ENCODE data around the gene RNF25.
"Not testable (repeated sequence)": the region's sequence is repeated elsewhere in the genome, so short reads cannot be mapped to it uniquely, and the experiment has no call there.

RNF25 gene

DNA sequence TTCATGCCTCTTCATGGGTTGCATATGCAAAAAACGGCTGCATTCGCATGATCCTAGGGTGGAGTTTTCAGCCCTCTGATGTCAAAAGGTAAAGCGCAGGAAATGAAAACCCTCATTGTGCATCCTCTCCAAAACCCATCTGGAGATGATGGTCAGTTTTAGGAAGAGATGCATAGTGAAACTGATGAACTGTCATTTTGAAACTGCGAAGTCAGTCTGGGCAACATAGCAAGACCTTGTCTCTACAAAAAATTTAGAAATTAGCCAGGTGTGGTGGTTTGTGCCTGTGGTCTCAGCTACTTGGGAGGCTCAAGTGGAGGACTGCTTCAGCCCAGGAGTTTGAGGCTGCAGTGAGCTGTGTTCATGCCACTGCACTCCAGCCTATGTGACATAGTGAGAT is 36.3 kb upstream of the RNF25 start:
- Mint-ChIP-seq H3K36me3 (ENCODE audit: low read depth) (peaks cover 2% of the 10 kb centered on the region), H3K9me3 (no peaks in the 10 kb centered on the region), H3K4me3 (no peak overlapping the region), H3K27me3 (ENCODE audit: low read depth) (peaks cover 8% of the 10 kb centered on the region), H3K4me1 (ENCODE audit: low read depth) (peaks cover 14% of the 10 kb centered on the region), H3K27ac (no peak overlapping the region)
- DNase-seq (ENCODE audit: low spot score) = no peak

DNA sequence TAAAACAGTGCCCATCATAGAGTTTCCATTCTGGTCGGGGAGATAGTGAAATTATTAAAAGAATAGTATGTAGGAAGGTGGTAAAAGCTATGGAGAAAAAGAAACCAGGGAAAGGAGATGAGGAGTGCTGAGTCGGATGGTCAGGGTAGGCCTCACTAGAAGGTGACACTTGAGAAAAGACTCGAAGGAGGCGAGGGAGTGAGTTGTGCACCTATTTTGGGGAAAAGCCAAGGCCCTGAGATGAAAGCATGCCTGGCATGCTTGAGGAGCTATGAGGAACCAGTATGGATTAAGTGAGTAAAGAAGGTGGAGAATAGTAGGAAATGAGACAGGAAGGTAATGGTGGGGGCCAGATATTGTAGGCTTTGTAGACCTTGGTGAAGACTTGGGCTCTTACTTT is 31.5 kb upstream of the RNF25 start:
- Mint-ChIP-seq H3K36me3 (ENCODE audit: low read depth) (no peaks in the 10 kb centered on the region), H3K4me3 (no peak overlapping the region), H3K9me3 (no peaks in the 10 kb centered on the region), H3K27me3 (ENCODE audit: low read depth) (peaks cover 8% of the 10 kb centered on the region), H3K27ac (no peak overlapping the region), H3K4me1 (ENCODE audit: low read depth) (peaks cover 6% of the 10 kb centered on the region)
- DNase-seq (ENCODE audit: low spot score) = no peak

DNA sequence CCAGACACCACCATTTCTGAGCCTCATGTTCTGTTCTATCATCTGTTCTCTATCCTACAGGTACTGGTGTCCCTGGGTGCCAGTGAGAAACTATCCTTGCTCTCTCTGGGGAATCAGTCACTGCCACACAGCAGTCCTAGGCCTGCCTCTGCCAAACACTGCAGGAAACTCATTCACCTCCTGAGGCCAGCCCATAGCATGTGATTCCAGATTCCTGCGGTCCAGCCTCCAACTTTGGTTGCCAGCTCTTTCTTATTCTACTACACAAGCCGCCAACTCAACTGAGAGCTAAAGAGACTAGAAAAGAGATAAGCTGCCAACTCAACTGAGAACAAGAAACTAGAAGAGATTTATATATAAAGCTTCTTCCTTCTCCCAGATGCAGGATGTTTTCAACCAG is 30.0 kb upstream of the RNF25 start:
- Mint-ChIP-seq H3K4me1 (ENCODE audit: low read depth) (no peaks in the 10 kb centered on the region), H3K27ac (no peak overlapping the region), H3K9me3 (no peaks in the 10 kb centered on the region), H3K27me3 (ENCODE audit: low read depth) (peaks cover 7% of the 10 kb centered on the region), H3K36me3 (ENCODE audit: low read depth) (no peaks in the 10 kb centered on the region), H3K4me3 (no peak overlapping the region)
- DNase-seq (ENCODE audit: low spot score) = no peak

DNA sequence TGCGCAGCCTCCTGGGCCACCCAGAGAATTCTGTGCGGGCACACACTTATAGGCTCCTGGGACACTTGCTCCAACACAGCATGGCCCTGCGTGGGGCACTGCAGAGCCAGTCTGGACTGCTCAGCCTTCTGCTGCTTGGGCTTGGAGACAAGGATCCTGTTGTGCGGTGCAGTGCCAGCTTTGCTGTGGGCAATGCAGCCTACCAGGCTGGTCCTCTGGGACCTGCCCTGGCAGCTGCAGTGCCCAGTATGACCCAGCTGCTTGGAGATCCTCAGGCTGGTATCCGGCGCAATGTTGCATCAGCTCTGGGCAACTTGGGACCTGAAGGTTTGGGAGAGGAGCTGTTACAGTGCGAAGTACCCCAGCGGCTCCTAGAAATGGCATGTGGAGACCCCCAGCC is 27.1 kb upstream of the RNF25 start:
- Mint-ChIP-seq H3K27me3 (ENCODE audit: low read depth) (no peaks in the 10 kb centered on the region), H3K9me3 (no peaks in the 10 kb centered on the region), H3K36me3 (ENCODE audit: low read depth) (no peaks in the 10 kb centered on the region), H3K27ac (no peak overlapping the region), H3K4me1 (ENCODE audit: low read depth) (no peaks in the 10 kb centered on the region), H3K4me3 (no peak overlapping the region)
- DNase-seq (ENCODE audit: low spot score) = no peak

DNA sequence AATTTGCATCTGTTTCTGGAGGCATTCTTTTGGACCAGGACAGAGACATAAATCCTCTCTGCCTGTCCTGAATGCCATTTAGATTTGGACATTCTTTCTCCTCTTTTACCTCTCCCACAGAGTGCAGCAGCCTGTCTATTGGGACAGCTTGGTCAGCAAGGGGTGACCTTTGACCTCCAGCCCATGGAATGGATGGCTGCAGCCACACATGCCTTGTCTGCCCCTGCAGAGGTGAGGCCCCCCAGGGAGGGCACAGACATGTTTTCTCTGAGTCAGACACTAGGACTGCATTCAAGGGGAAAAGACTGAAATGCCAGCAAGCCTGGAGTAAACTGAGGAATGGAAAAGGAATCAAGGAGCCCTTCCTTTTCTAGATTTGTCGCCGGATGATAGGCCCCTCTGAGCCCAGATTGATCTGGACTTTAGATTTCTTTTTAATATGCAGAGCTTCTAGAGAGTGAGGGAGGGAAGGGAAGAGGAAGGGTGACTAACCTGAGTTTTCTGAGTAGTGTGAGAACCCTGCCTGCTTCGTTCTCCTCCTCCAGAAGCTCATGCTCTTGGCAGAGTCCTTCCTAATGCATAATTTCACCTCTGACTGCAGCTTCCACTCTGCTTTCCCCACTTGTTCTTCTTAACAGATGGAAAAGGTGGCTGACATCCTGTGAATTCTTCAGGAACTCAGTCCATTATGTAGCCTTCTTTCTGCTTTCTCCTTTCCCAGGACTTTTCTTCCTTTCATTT is 22.8 kb upstream of the RNF25 start:
- no peak for DNase-seq (ENCODE audit: low spot score)
- no peak overlapping the region for H3K27ac Mint-ChIP-seq
- H3K36me3 Mint-ChIP-seq (ENCODE audit: low read depth) = no peaks in the 10 kb centered on the region

DNA sequence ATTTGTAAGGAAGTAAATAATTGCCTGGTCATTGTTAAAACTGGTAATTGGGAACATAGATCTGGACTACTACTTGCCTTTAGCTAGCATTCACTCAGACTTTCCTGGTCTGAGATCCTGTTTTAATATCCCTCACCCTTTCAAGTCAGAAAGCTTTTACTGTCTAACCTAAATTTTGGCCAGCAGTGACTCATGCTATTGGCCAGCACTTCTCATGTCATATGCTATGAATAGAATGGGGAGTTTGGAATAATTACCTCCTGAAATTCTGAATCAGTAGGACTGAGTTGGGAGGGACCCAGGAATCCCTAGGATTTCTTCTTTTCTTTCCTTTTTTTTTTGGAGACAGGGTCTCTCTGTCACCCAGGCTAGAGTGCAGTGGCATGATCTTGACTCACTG is 19.4 kb upstream of the RNF25 start:
- no peaks in the 10 kb centered on the region for H3K36me3 Mint-ChIP-seq (ENCODE audit: low read depth)

More for the DNA sequence above, 22.8 kb upstream of the RNF25 start:
- Mint-ChIP-seq H3K27me3 (ENCODE audit: low read depth) (no peaks in the 10 kb centered on the region), H3K4me3 (no peak overlapping the region), H3K4me1 (ENCODE audit: low read depth) (no peaks in the 10 kb centered on the region), H3K9me3 (no peaks in the 10 kb centered on the region)

DNA sequence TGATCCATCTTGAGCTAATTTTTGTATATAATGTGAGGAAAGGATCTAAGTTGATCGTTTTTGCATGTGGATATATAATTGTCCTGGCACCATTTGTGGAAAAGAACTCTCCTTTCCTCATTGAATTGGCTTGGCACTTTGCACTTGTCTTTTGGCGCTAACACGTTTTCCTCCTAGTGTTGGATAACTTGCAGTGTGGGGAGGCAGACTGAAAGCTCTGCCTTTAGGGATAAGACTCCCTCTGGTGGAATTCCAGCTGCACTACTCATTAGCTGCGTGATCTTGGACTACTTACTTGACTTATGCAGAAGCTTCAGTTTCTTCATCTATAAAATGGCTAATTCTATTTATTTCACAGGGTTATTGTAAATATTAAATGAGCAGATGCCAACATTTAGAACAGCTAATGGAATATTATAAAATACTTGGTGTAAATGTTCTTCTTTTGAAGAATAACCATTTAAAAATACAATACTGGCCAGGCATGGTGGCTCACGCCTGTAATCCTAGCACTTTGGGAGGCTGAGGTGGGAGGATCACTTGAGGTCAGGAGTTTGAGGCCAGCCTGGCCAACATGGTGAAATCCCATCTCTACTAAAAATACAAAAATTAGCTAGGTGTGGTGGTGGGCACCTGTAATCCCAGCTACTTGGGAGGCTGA is 15.7 kb upstream of the RNF25 start:
- H3K27ac Mint-ChIP-seq; H3K27me3 Mint-ChIP-seq (ENCODE audit: low read depth); H3K4me1 Mint-ChIP-seq (ENCODE audit: low read depth); H3K9me3 Mint-ChIP-seq; H3K4me3 Mint-ChIP-seq; H3K36me3 Mint-ChIP-seq (ENCODE audit: low read depth): not testable (repeated sequence)
- DNase-seq (ENCODE audit: low spot score) = peak; percentile 10

More for the DNA sequence above, 19.4 kb upstream of the RNF25 start:
- Mint-ChIP-seq H3K4me1 (ENCODE audit: low read depth) (peaks cover 3% of the 10 kb centered on the region), H3K27me3 (ENCODE audit: low read depth) (no peaks in the 10 kb centered on the region), H3K4me3 (no peak overlapping the region), H3K9me3 (no peaks in the 10 kb centered on the region), H3K27ac (no peak overlapping the region)
- DNase-seq (ENCODE audit: low spot score) = no peak

DNA sequence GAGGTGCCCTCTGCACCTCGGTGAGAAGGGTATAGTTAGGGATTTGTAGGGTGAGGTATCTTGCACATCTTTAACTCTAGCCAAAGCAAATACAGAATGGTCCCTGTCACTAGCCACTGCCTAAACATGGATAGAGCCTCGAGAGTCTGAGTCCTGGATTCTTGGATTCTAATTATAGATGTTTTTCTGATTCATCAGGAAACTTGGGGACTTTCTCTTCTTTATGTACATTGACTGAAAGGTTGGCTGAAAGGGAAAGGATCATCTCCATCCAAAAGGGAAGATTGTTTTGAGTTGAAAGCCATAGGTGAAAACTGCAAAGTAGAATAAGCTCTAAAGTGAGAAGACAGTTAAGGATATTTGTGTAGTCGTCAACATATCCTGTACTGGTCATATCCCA is 8.3 kb upstream of the RNF25 start:
- no peaks in the 10 kb centered on the region for H3K9me3 Mint-ChIP-seq
- no peak for DNase-seq (ENCODE audit: low spot score)
- no peaks in the 10 kb centered on the region for H3K36me3 Mint-ChIP-seq (ENCODE audit: low read depth)
- H3K27me3 Mint-ChIP-seq (ENCODE audit: low read depth) = no peaks in the 10 kb centered on the region
- H3K27ac Mint-ChIP-seq = no peak overlapping the region
- no peak overlapping the region for H3K4me3 Mint-ChIP-seq
- no peaks in the 10 kb centered on the region for H3K4me1 Mint-ChIP-seq (ENCODE audit: low read depth)

DNA sequence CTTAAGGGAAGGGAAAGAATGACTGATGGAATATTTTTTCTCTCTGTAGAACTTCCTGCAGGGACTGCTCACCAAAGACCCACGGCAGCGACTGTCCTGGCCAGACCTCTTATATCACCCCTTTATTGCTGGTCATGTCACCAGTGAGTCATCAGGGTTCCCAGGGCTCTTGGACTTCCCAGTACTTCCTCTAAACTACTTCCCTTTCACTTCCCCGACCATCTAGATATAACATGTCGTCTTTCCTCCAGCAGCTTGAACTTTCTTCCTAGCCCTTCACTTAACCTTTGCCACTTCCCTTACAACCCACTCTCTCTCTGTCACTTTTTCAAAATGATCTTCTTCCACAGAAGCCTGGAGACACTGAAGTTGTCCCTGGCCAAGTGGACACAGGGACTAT is 7.3 kb upstream of the RNF25 start:
- Mint-ChIP-seq H3K4me3 (no peak overlapping the region), H3K4me1 (ENCODE audit: low read depth) (no peaks in the 10 kb centered on the region), H3K27me3 (ENCODE audit: low read depth) (no peaks in the 10 kb centered on the region), H3K9me3 (no peaks in the 10 kb centered on the region), H3K36me3 (ENCODE audit: low read depth) (no peaks in the 10 kb centered on the region), H3K27ac (no peak overlapping the region)
- DNase-seq (ENCODE audit: low spot score) = no peak

DNA sequence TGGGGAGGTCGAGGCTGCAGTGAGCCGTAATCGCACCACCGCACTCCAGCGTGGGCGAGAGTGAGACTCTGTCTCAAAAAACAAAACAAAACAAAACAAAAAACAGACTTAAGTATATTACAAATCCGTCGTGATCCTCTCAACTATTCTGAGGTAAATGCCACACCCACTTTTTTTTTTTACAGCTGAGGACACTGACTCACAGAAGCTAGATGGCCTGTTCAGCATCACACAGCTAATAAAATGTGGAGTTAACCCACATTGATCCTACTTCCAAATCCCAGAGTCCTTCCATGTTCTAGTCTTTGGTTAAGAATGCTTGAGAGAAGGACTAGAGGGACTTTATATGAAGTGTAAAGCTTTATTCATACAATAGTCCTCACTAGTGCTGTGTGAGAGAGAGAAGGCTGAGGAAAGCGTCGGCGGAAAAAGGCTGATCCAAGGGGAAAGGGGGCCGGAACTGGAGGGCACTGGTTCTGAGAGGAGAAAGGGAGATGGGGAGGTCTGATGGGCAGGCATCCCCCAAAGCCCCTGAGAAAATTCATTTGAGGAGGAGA is 627 bp downstream of the RNF25 start:
- H3K36me3 Mint-ChIP-seq (ENCODE audit: low read depth) = peaks cover 11% of the 10 kb centered on the region
- no peaks in the 10 kb centered on the region for H3K27me3 Mint-ChIP-seq (ENCODE audit: low read depth)
- peak overlapping the region; percentile 92 for H3K27ac Mint-ChIP-seq
- peak overlapping the region; percentile 99 for H3K4me3 Mint-ChIP-seq
- H3K9me3 Mint-ChIP-seq = no peaks in the 10 kb centered on the region
- DNase-seq (ENCODE audit: low spot score) = no peak
- peaks cover 20% of the 10 kb centered on the region for H3K4me1 Mint-ChIP-seq (ENCODE audit: low read depth)

DNA sequence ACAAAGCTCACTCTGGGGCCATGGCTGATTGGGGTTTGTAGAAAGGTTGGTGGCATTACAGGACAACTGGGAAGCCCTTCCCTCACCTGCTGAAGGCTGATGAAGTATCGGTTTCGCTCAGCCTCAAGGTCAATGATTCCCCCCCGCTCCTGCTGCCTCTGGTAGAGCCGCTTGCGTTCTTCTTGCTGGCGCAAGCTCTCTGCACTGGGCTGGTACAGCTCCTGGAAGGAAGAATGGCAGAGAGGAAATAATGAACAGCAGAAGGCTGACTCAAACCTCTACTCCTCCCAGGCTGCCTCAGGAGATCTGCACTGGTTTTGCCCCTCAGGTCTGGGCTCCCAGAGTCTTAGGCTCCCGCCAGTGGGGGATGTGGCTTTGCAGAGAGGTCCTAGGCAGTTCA is 7.1 kb downstream of the RNF25 start:
- DNase-seq (ENCODE audit: low spot score) = no peak
- Mint-ChIP-seq H3K4me3 (no peak overlapping the region), H3K9me3 (no peaks in the 10 kb centered on the region), H3K4me1 (ENCODE audit: low read depth) (peaks cover 9% of the 10 kb centered on the region), H3K27me3 (ENCODE audit: low read depth) (no peaks in the 10 kb centered on the region), H3K27ac (no peak overlapping the region), H3K36me3 (ENCODE audit: low read depth) (peaks cover 45% of the 10 kb centered on the region)

DNA sequence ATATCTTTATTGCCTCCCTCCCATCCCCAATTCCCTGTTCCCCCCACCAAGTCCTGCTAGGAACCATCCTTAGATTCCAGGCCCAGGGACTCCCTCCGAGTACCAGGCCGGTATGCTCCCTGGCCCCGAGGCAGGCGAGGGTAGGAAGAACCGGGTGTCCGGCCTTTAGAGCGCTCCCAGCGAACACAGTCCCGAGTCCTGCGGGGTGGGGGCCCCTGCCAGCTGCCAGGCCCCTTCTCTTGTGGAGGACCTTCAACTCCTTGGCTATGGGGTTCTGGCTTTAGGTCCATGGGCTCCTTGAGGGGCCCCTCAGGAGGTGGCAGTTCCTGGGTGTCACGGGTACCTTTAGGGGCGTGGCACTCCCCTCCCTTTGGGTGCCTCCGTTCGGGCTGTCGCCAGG is 7.9 kb downstream of the RNF25 start:
- no peak for DNase-seq (ENCODE audit: low spot score)
- Mint-ChIP-seq H3K27ac (no peak overlapping the region), H3K4me3 (no peak overlapping the region), H3K4me1 (ENCODE audit: low read depth) (peaks cover 10% of the 10 kb centered on the region), H3K27me3 (ENCODE audit: low read depth) (no peaks in the 10 kb centered on the region), H3K36me3 (ENCODE audit: low read depth) (peaks cover 45% of the 10 kb centered on the region), H3K9me3 (no peaks in the 10 kb centered on the region)

DNA sequence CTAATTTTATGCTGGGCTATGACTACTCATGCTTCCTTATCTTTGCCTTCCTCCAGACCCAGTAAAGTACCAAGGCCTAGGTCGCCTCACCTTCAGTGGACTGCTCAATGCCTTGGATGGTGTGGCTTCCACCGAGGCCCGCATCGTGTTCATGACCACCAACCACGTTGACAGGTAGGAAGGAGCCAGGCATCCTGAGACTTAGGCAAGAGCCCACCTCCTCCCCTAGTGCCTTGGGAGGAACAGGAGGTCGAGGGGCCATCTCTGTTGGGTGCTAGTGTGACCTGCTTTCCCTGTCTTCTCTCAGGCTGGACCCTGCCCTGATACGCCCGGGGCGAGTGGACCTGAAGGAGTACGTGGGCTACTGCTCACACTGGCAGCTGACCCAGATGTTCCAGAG is 9.0 kb downstream of the RNF25 start:
- Mint-ChIP-seq H3K27me3 (ENCODE audit: low read depth) (no peaks in the 10 kb centered on the region), H3K4me3 (no peak overlapping the region), H3K36me3 (ENCODE audit: low read depth) (peaks cover 50% of the 10 kb centered on the region)

DNA sequence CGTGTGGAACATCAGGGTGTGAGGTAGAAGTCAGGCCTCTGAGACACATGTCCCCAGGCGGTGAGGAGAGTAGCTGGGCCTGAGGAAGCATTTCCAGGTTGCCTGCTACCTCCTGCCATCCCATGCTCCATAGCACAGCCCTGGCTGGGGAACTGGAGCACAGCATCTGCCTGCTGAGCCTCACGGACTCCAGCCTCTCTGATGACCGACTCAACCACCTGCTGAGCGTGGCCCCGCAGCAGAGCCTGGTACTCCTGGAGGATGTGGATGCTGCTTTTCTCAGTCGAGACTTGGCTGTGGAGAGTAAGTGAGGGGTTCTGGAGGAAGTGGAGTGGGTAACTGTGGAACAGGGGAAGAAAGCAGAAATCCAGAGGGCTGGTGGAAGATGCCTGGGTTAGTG is 9.4 kb downstream of the RNF25 start:
- Mint-ChIP-seq H3K36me3 (ENCODE audit: low read depth) (peaks cover 51% of the 10 kb centered on the region), H3K9me3 (no peaks in the 10 kb centered on the region), H3K4me1 (ENCODE audit: low read depth) (peaks cover 17% of the 10 kb centered on the region), H3K27ac (no peak overlapping the region), H3K27me3 (ENCODE audit: low read depth) (no peaks in the 10 kb centered on the region), H3K4me3 (no peak overlapping the region)
- DNase-seq (ENCODE audit: low spot score) = no peak

More for the DNA sequence above, 9.0 kb downstream of the RNF25 start:
- Mint-ChIP-seq H3K9me3 (no peaks in the 10 kb centered on the region), H3K27ac (no peak overlapping the region), H3K4me1 (ENCODE audit: low read depth) (peaks cover 15% of the 10 kb centered on the region)
- no peak for DNase-seq (ENCODE audit: low spot score)

All from T-helper 2 cell treated with Interferon-gamma antibody and Interleukin-4, amounts not matched to agents 5 μg/mL and 100 μg/mL, for 36 hours (primary cell).